IPS-15b (cell line): Measurements from ENCODE around the gene IL1A.

Experiments used
- H3K27me3 ChIP-seq: one replicate; pipeline ENCODE4 v1.6.1; 2013; ENCODE audit warnings: low read length; ENCODE audit not compliant: control insufficient read depth, insufficient read depth
- H3K36me3 ChIP-seq: one replicate; pipeline ENCODE4 v1.6.1; 2013; ENCODE audit warnings: low read length; ENCODE audit not compliant: control insufficient read depth, insufficient read depth
- H3K4me1 ChIP-seq: one replicate; pipeline ENCODE4 v1.6.1; 2013; ENCODE audit warnings: mild to moderate bottlenecking, low read length; ENCODE audit not compliant: control insufficient read depth, insufficient read depth
- H3K4me3 ChIP-seq: one replicate; pipeline ENCODE4 v1.5.1; 2013; ENCODE audit warnings: low read depth, low read length
- H3K9ac ChIP-seq: one replicate; pipeline ENCODE4 v1.6.1; 2013; ENCODE audit warnings: low read depth, mild to moderate bottlenecking, low read length
- H3K9me3 ChIP-seq: one replicate; pipeline ENCODE4 v1.6.1; 2013; ENCODE audit warnings: mild to moderate bottlenecking, low read length; ENCODE audit not compliant: control insufficient read depth, insufficient read depth

IL1A gene

GRCh38 chr2:112751451-112752197 is 32.7 kb downstream of the IL1A start:
- H3K4me3 ChIP-seq = no peak overlapping the region
- no peaks in the 10 kb centered on the region for H3K4me1 ChIP-seq
- H3K9ac ChIP-seq = no peak overlapping the region
- H3K9me3 ChIP-seq = no peaks in the 10 kb centered on the region
- peaks cover 20% of the 10 kb centered on the region for H3K36me3 ChIP-seq
- no peaks in the 10 kb centered on the region for H3K27me3 ChIP-seq

DNA sequence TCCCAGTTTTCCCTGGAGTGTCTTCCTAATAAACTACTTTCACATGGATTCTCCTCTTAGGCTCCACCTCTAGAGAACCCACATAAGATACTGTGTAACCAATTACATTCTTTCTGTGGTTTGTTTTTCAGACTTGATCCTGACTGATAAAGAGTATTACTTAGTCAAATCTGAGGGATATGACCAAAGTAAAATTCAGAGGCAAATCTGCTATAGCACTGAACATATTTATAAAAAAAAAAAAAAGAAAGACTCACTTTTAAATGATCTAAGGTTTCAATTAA is 33.8 kb downstream of the IL1A start:
- no peaks in the 10 kb centered on the region for H3K4me1 ChIP-seq
- H3K4me3 ChIP-seq = no peak overlapping the region
- peaks cover 16% of the 10 kb centered on the region for H3K36me3 ChIP-seq
- no peaks in the 10 kb centered on the region for H3K27me3 ChIP-seq
- H3K9ac ChIP-seq = no peak overlapping the region
- no peaks in the 10 kb centered on the region for H3K9me3 ChIP-seq

DNA sequence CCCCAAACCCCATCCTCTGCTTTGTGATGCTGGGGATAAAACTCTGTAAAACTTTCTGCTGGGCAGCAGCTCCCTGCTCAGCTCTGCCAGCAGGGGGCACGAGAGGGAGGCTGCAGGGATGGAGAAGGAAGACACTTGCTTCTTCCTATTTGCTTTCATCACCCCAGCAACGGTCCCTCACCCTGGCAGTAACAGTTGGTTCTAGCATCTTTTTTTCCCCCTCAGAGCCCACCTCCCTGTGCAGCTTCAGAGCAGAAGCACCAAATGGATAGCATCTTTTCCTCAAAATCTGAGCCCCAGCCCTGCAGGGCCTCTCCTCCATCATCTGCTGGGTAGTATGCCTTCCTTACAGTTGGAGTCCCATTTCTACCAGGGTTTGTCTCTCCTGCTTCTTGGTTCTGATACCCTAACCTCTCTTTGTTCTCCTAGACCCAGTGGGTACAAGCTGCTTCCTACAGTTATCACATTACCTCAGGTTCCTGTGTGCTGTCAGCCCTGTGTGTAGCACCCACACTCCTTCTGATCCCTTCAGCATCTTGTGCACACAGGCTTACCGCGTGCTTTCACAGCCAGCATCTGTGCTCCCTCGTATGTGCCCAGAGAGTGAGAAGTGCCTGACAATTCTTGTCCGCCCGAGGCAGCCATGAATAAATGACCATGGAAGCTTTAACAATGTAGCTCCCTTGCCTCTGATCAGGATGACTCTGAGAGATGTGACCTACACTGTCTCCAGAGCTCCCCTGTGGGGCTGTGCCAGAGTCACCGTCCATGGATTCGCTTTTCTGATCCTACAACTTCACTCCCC is 34.3 kb downstream of the IL1A start:
- Histone ChIP-seq H3K27me3 (no peaks in the 10 kb centered on the region), H3K4me3 (no peak overlapping the region), H3K9me3 (no peaks in the 10 kb centered on the region), H3K9ac (no peak overlapping the region), H3K36me3 (peaks cover 14% of the 10 kb centered on the region), H3K4me1 (no peaks in the 10 kb centered on the region)

GRCh38 chr2:112740527-112740926 is 43.8 kb downstream of the IL1A start:
- H3K27me3 ChIP-seq = no peaks in the 10 kb centered on the region
- H3K9ac ChIP-seq = no peak overlapping the region
- peaks cover 4% of the 10 kb centered on the region for H3K36me3 ChIP-seq
- no peak overlapping the region for H3K4me3 ChIP-seq
- no peaks in the 10 kb centered on the region for H3K4me1 ChIP-seq
- no peaks in the 10 kb centered on the region for H3K9me3 ChIP-seq

DNA sequence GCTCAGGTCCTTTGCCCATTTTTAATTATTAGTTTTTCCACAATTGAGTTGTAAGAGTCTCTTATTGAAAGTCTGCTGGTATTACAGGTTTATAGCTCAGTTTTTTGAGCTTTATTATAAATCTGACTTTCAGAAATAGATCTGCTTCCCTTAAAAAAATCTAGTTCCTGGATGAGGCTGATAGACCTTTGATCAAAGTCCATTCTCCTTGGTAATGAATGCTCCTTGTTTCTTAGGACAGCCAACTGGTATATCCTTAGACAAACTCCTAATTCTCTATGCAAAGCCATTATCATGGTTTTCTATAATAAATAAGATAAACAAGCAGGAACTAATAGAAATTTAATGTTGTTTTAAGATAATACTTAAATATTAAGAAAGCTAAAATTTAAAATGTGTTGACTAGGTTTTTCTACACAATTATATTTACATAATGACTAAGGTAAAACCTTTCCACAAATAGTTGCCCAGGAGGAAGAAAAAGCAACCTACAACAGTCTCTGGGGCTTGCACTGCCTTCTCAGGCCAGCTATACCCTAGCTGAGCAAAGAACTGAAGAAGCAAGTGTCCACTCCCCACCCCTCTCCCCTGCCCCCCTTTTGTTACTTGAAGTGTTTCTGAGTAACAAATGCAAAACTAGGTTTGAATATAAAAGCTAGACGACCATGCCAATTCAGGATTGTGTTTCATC is 46.6 kb downstream of the IL1A start:
- H3K9ac ChIP-seq = no peak overlapping the region
- no peak overlapping the region for H3K4me3 ChIP-seq
- H3K9me3 ChIP-seq = no peaks in the 10 kb centered on the region
- no peaks in the 10 kb centered on the region for H3K4me1 ChIP-seq
- no peaks in the 10 kb centered on the region for H3K27me3 ChIP-seq
- peaks cover 4% of the 10 kb centered on the region for H3K36me3 ChIP-seq

DNA sequence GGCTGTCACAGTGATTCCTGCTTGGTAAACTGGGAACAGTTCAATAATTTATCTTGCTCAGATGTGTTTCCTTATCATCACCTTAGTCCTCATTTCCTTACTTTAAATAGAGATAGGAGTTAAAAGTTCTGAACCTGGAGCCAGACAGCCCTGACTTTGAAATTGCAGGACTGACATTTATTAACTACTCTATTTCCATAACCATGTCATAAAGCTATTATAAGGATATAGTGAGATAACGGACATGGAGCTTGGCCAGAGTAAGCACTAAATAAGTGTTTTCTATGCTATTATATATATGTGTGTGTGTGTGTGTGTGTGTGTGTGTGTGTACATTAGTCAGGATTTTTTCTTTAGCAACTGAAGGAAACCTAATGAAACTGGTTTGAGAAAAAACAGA is 50.4 kb downstream of the IL1A start:
- H3K9ac ChIP-seq = no peak overlapping the region
- no peaks in the 10 kb centered on the region for H3K27me3 ChIP-seq
- H3K4me3 ChIP-seq = no peak overlapping the region
- no peaks in the 10 kb centered on the region for H3K9me3 ChIP-seq
- no peaks in the 10 kb centered on the region for H3K4me1 ChIP-seq
- no peaks in the 10 kb centered on the region for H3K36me3 ChIP-seq

- Histone ChIP-seq H3K4me1 (no peaks in the 10 kb centered on the region), H3K9me3 (no peaks in the 10 kb centered on the region), H3K27me3 (no peaks in the 10 kb centered on the region), H3K9ac (no peak overlapping the region), H3K4me3 (no peak overlapping the region), H3K36me3 (no peaks in the 10 kb centered on the region)
Measured at GRCh38 chr2:112733456-112733855, 50.8 kb downstream of the IL1A start.

DNA sequence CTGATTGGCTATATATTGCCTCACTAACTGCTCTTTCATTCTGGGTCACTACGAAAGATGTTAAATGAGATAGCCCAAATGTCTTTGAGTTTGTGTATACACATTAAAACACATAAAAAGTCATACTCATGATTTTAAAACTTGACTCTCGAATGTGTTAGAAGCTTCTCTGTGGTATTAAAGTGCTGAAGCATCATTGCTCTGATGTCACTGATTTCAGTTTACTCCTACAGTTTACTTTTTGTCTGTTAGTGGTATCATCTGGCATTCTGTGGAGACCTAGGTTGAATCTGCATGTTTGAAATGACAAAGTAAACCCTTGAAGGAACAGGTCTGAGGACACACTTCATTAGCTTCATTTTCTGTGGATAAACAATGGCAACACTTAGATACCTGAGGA is 52.8 kb downstream of the IL1A start:
- Histone ChIP-seq H3K4me3 (no peak overlapping the region), H3K27me3 (no peaks in the 10 kb centered on the region), H3K9me3 (no peaks in the 10 kb centered on the region), H3K9ac (no peak overlapping the region), H3K36me3 (no peaks in the 10 kb centered on the region), H3K4me1 (no peaks in the 10 kb centered on the region)

DNA sequence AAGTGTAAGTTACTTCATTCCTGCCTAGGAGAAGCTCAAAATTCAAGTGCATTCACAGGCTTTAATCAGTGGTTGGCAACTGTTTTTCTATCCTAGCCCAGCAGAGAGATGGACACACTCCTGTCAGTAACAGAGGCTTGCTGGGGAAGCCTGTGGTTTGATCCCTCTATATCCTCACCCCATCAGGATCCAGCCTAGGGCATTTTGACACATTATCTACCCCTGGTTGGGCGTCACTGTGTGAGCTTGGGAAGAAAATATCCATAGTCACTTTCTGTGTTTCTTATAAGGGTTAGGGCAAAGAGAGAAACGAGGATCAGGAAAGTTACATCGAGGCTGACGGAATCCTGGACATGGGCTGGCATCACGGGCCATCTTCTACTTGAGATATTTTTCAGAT is 53.5 kb downstream of the IL1A start:
- Histone ChIP-seq H3K4me1 (no peaks in the 10 kb centered on the region), H3K4me3 (no peak overlapping the region), H3K9me3 (no peaks in the 10 kb centered on the region), H3K9ac (no peak overlapping the region), H3K36me3 (no peaks in the 10 kb centered on the region), H3K27me3 (no peaks in the 10 kb centered on the region)

DNA sequence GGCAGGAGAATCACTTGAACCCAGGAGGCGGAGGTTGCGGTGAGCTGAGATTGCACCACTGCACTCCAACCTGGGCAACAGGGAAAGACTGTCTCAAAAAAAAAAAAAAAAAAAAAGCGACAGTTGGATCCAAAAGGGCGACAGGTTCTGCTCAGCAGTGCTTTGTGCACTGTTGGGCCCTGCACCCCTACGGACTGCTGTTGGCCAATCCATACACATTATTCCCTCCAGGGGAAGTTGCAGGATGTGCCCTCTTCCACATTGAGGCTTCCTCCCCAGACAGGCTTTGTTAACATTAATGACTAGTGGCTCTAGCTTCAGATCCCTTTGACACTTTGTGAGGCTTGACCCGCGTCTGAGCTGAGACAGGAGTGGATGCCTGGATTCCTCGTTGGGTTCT is 54.1 kb downstream of the IL1A start:
- no peak overlapping the region for H3K4me3 ChIP-seq
- no peaks in the 10 kb centered on the region for H3K36me3 ChIP-seq
- H3K27me3 ChIP-seq = no peaks in the 10 kb centered on the region
- no peaks in the 10 kb centered on the region for H3K9me3 ChIP-seq
- H3K4me1 ChIP-seq = no peaks in the 10 kb centered on the region
- H3K9ac ChIP-seq = no peak overlapping the region

DNA sequence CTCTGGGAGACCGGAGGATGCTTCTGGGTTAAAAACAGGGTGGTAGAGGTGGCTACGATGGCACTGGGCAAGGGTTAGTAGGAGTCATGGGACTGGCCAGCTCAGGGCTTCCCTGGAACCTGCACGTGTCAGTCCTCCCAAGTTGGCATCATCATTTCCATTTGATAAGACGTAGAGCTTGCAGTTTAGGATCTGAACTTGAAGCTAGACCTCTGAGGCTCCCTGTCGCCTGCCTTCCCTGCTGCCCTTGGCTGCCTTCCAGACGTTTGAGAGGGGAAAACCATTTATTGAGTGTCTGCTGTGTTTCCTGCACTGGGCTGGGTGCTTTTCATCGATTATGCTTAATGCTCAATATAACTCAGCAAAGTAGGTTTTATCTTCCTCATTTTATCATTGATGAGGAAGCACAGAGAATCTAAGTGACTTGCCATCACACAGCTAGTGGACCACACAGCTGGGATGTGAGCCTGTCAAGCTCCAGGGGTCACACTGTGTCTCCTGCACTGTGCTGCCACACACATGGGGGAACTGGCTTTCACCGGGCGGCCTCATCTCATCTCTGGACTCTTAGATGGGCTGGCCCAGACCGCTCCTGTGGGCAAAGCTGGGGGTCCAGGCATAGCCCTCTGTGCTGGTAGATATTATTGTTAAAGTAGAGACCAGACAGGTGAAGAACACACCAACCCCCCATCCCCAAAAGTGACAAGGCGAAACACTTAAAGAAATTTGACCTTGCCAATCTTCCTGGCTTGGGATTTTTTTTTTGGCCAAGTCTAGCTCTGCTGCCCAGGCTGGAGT is 55.7 kb downstream of the IL1A start:
- Histone ChIP-seq H3K9me3 (no peaks in the 10 kb centered on the region), H3K27me3 (no peaks in the 10 kb centered on the region), H3K9ac (no peak overlapping the region), H3K36me3 (no peaks in the 10 kb centered on the region), H3K4me3 (no peak overlapping the region), H3K4me1 (no peaks in the 10 kb centered on the region)
